MCF 10A (cell line): ENCODE measurements around the gene BAZ1B. TPM values are rescaled to one million over a fixed set of nuclear protein-coding genes. Genes with fewer than 3 reads are reported as not detected.
A peak's percentile ranks its signal among the peaks of the same experiment; 100 is the strongest.
"Not testable (repeated sequence)": the region's sequence is repeated elsewhere in the genome, so short reads cannot be mapped to it uniquely, and the experiment has no call there.

Source experiments
- BruUV-seq: library from RNA; stranded (reverse); fragments of 400-500 nt; replicated peaks from 2 replicates; lab custom pipeline; 2021; lab: Mats Ljungman, UMichigan
- CTCF ChIA-PET: fragments of 300-600 bp; sonication (Branson Sonifier 250); formaldehyde crosslinking; extraction: SDS; loops from one replicate; lab custom pipeline; 2021; ENCODE audit warnings: antibody characterized with exemption, inconsistent platforms; lab: Yijun Ruan, JAX
- POLR2A ChIA-PET: fragments of 300-600, 350-650 bp; sonication (Branson Sonifier 250); formaldehyde crosslinking; extraction: SDS; loops from one replicate; lab custom pipeline; 2020; ENCODE audit warnings: antibody characterized with exemption, inconsistent platforms; lab: Yijun Ruan, JAX
- DNase-seq: peaks from one replicate; pipeline ENCODE4 v3.0.0-alpha.2; 2018; ENCODE audit not compliant: unreplicated experiment
- H3K27ac Mint-ChIP-seq: one replicate; pipeline ENCODE4 v1.8.0; 2022; ENCODE audit warnings: mild to moderate bottlenecking, low read depth, mixed read lengths; ENCODE audit not compliant: unreplicated experiment
- H3K27me3 Mint-ChIP-seq: one replicate; pipeline ENCODE4 v1.8.0; 2022; ENCODE audit warnings: mixed read lengths; ENCODE audit not compliant: insufficient read depth, unreplicated experiment
- H3K36me3 Mint-ChIP-seq: one replicate; pipeline ENCODE4 v1.8.0; 2022; ENCODE audit warnings: mild to moderate bottlenecking, moderate library complexity, mixed read lengths; ENCODE audit not compliant: insufficient read depth, unreplicated experiment
- H3K4me1 Mint-ChIP-seq: one replicate; pipeline ENCODE4 v1.8.0; 2022; ENCODE audit warnings: mixed read lengths; ENCODE audit not compliant: insufficient read depth, unreplicated experiment
- H3K4me3 Mint-ChIP-seq: one replicate; pipeline ENCODE4 v1.8.0; 2022; ENCODE audit warnings: mild to moderate bottlenecking, moderate library complexity, mixed read lengths; ENCODE audit not compliant: unreplicated experiment
- H3K9me3 Mint-ChIP-seq: one replicate; pipeline ENCODE4 v1.8.0; 2022; ENCODE audit warnings: mixed read lengths; ENCODE audit not compliant: unreplicated experiment
- intact Hi-C: fragments of 100-400 bp; cut with micrococcal nuclease; formaldehyde crosslinking; loops from 2 replicates; pipeline ENCODE4 v1.14.1; 2022
- total RNA-seq: library from RNA; stranded (reverse); gene quantifications from 2 replicates; pipeline ENCODE4 v1.2.3, GENCODE V29; 2022
- TF ChIP-seq, protein P1 (sequence below): fragments of 200-600 bp; IDR thresholded peaks from one replicate; pipeline ENCODE4 v1.8.0; 2022; ENCODE audit warnings: antibody characterized with exemption, mild to moderate bottlenecking; ENCODE audit not compliant: unreplicated experiment

BAZ1B gene
- total RNA-seq, 1 experiment from 2014 or later = 86.7 TPM

DNA sequence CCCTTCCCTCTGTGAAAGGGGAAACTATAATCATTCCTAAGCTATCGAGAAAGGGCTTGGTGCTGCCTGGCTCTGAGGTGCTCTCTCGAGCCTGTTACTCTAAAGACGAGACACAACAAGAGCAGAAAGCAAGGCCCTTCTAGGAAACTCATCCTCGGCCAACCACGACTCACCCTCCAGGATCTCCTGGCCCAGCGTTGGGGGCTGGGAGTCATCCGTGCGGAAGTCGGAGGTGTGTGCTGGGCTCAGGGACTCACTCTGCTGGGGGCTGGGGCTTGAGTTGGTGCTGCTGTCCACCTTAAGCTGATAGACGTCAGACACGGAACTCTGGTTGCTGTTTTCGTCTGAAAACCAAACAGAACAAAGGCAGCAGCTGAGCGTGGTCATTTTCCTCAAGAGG, 17.6 kb upstream of the BAZ1B start:
- Mint-ChIP-seq H3K4me3 (no peak overlapping the region), H3K36me3 (peaks cover 91% of the 10 kb centered on the region), H3K9me3 (no peaks in the 10 kb centered on the region), H3K27me3 (no peaks in the 10 kb centered on the region), H3K4me1 (no peaks in the 10 kb centered on the region), H3K27ac (no peak overlapping the region)
- CTCF ChIA-PET = interaction anchor here (1.2 kb wide), 1 partner anchor 9 kb away, joined by 3 read pairs; no protein-coding TSS in a partner anchor
- POLR2A ChIA-PET = interaction anchor here (0.9 to 1.1 kb wide), 2 partner anchors 17 kb away, joined by 3 to 4 read pairs; partner anchors contain the start of gene BAZ1B
- intact Hi-C loops = no loop called here
- no TSS peak for BruUV-seq
- DNase-seq = no peak
- TF ChIP-seq, protein P1, sequence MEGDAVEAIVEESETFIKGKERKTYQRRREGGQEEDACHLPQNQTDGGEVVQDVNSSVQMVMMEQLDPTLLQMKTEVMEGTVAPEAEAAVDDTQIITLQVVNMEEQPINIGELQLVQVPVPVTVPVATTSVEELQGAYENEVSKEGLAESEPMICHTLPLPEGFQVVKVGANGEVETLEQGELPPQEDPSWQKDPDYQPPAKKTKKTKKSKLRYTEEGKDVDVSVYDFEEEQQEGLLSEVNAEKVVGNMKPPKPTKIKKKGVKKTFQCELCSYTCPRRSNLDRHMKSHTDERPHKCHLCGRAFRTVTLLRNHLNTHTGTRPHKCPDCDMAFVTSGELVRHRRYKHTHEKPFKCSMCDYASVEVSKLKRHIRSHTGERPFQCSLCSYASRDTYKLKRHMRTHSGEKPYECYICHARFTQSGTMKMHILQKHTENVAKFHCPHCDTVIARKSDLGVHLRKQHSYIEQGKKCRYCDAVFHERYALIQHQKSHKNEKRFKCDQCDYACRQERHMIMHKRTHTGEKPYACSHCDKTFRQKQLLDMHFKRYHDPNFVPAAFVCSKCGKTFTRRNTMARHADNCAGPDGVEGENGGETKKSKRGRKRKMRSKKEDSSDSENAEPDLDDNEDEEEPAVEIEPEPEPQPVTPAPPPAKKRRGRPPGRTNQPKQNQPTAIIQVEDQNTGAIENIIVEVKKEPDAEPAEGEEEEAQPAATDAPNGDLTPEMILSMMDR = no peak

DNA sequence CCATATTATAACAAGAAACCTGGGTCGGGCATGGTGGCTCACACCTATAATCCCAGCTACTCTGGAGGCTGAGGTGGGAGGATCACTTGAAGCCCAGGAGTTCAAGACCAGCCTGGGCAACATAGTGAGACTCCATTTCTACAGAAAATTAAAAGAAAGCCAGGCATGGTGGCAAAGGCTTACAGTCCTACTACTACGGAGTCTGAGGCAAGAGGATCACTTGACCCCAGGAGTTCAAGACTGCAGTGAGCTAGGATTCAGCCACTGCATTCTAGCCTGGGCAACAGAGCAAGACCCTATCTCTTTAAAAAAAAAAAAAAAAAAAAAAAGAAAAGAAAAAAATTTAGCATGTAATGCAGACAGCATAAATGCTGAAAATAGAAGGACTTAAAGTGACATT, 16.4 kb upstream of the BAZ1B start:
- intact Hi-C loops, H3K4me3 Mint-ChIP-seq, H3K4me1 Mint-ChIP-seq, H3K27ac Mint-ChIP-seq, H3K9me3 Mint-ChIP-seq, DNase-seq, H3K27me3 Mint-ChIP-seq, BruUV-seq: not testable (repeated sequence)
- H3K36me3 Mint-ChIP-seq = peaks cover 86% of the 10 kb centered on the region
- POLR2A ChIA-PET = interaction anchor here (1.1 kb wide), 1 partner anchor 18 kb away, joined by 3 read pairs; no protein-coding TSS in a partner anchor
- CTCF ChIA-PET = interaction anchor here (0.6 to 1.2 kb wide), 2 partner anchors 10 to 1172 kb away, joined by 3 read pairs; no protein-coding TSS in a partner anchor

DNA sequence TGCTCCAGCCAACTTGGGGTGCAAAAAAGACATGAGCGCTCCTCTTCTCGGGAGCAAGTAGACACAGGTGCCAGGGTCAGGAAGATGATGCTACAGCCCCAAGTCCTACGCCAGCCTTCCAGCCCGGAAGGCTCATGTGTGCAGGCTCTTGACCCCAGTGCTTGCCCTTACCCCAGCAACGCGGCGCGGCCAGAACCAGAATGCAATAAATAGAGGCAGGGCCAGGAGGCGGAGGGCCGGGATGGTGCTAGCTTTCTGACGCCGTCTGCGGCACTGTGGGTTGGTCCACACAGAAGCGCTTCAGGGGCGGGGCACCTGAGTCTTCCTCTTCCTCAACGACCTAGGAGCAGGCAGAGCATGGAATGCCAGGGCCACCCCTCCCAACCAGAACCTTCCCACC, 15.0 kb upstream of the BAZ1B start:
- intact Hi-C loops = no loop called here
- H3K27ac Mint-ChIP-seq = no peak overlapping the region
- no peak overlapping the region for H3K4me3 Mint-ChIP-seq
- peaks cover 78% of the 10 kb centered on the region for H3K36me3 Mint-ChIP-seq
- no peaks in the 10 kb centered on the region for H3K4me1 Mint-ChIP-seq
- TF ChIP-seq, protein P1 = no peak
- POLR2A ChIA-PET = interaction anchor here (3.5 kb wide), 1 partner anchor 15 kb away, joined by 17 read pairs; the partner anchor contains the start of gene BAZ1B
- no peak for DNase-seq
- no peaks in the 10 kb centered on the region for H3K27me3 Mint-ChIP-seq
- no TSS peak for BruUV-seq
- CTCF ChIA-PET = no interaction called here
- H3K9me3 Mint-ChIP-seq = no peaks in the 10 kb centered on the region

DNA sequence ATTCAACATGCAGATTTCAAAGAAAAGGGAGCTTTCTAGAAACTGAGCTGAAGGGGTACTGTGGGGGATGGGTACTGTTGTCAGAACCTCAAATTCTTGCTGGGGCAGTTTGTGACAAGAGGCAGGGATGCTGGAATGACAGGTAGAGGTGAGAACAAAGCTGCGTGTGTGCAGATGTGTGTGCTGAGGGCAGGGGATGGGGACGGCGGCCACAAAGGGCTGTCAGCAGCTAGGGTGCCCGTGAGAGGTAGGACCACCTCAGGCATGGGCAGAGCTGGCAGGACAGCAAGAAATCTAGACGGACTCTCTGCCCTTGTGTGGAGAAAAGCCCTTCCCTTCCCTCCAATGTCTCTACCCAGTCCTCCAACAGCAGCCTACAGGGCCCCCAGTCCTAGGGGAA, 14.4 kb upstream of the BAZ1B start:
- peaks cover 77% of the 10 kb centered on the region for H3K36me3 Mint-ChIP-seq
- TF ChIP-seq, protein P1 = no peak
- no peaks in the 10 kb centered on the region for H3K4me1 Mint-ChIP-seq
- BruUV-seq = TSS peak; percentile 57
- no peaks in the 10 kb centered on the region for H3K27me3 Mint-ChIP-seq
- ChIA-PET POLR2A (interaction anchor here (3.5 kb wide), 1 partner anchor 15 kb away, joined by 17 read pairs; the partner anchor contains the start of gene BAZ1B), CTCF (interaction anchor here (0.6 to 0.7 kb wide), 2 partner anchors 15 to 161 kb away, joined by 3 to 7 read pairs; no protein-coding TSS in a partner anchor)
- H3K9me3 Mint-ChIP-seq = no peaks in the 10 kb centered on the region
- DNase-seq = no peak
- intact Hi-C loops = no loop called here
- no peak overlapping the region for H3K27ac Mint-ChIP-seq
- no peak overlapping the region for H3K4me3 Mint-ChIP-seq

DNA sequence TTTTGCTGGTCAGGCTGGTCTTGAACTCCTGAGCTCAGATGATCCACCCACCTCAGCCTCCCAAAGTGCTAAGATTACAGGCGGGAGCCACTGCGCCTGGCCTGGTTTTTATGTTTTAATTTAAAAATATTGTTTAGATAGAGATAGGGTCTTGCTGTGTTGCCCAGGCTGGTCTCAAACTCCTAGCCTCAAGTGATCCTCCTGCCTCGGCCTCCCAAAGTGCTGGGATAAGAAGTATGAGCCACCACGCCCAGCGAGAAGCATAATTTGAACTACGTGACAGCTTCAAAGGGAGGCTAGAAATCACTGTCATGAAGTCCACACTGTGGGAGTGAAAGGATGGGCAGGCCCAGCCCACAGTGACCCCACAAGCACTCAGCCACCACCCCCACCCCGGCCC, 13.8 kb upstream of the BAZ1B start:
- H3K36me3 Mint-ChIP-seq = peaks cover 72% of the 10 kb centered on the region
- POLR2A ChIA-PET = interaction anchor here (3.5 kb wide), 1 partner anchor 14 kb away, joined by 17 read pairs; the partner anchor contains the start of gene BAZ1B

More for the DNA sequence above, 13.8 kb upstream of the BAZ1B start:
- H3K27me3 Mint-ChIP-seq, H3K27ac Mint-ChIP-seq, H3K9me3 Mint-ChIP-seq, intact Hi-C loops, H3K4me3 Mint-ChIP-seq, DNase-seq, BruUV-seq, H3K4me1 Mint-ChIP-seq: not testable (repeated sequence)
- CTCF ChIA-PET = interaction anchor here (0.7 kb wide), 1 partner anchor 160 kb away, joined by 7 read pairs; no protein-coding TSS in a partner anchor
